Heart right ventricle (tissue), 16 donors: ENCODE measurements around the gene GLRX5. TPM values are rescaled to one million over a fixed set of nuclear protein-coding genes. Genes with fewer than 3 reads are reported as not detected.

ENCODE experiments used
- ATAC-seq, 8 donors: fragments of 200-7000 bp; cut with Tn5 transposase; one replicate each; pipeline ENCODE4 v1.9.1; 2020; ENCODE audit warnings: mild to moderate bottlenecking in 8 of 8, moderate library complexity in 8 of 8, moderate number of reproducible peaks in 1 of 8
- DNase-seq, 2 donors: peaks; one replicate each; pipeline ENCODE4 v3.0.0-alpha.2; 2020
- H3K27ac ChIP-seq, 10 donors: fragments of 200-600 bp; sonication (generic) in 2 of 10; one replicate each; pipeline versions ENCODE4 v1.5.0 to v1.8.0; 2020 to 2022; ENCODE audit warnings: mild to moderate bottlenecking in 3 of 10
- H3K27me3 ChIP-seq, 7 donors: fragments of 200-600 bp; one replicate each; pipeline ENCODE4 v1.8.0; 2021 to 2022; ENCODE audit warnings: mild to moderate bottlenecking in 2 of 7
- H3K36me3 ChIP-seq, 9 donors: fragments of 200-600 bp; sonication (generic) in 1 of 9; one replicate each; pipeline versions ENCODE4 v1.5.0 to v1.8.0; 2020 to 2022; ENCODE audit warnings: mild to moderate bottlenecking in 2 of 9
- H3K4me1 ChIP-seq, 9 donors: fragments of 200-600 bp; sonication (generic) in 1 of 9; one replicate each; pipeline versions ENCODE4 v1.5.0 to v1.8.0; 2020 to 2022; ENCODE audit warnings: mild to moderate bottlenecking in 4 of 9
- H3K4me3 ChIP-seq, 10 donors: fragments of 200-600 bp; sonication (generic) in 2 of 10; one replicate each; pipeline versions ENCODE4 v1.5.0 to v1.8.0; 2020 to 2022; ENCODE audit warnings: mild to moderate bottlenecking in 7 of 10, moderate library complexity in 2 of 10
- H3K9me3 ChIP-seq, 11 donors: fragments of 200-600 bp in 10 of 11; sonication (generic) in 2 of 11; one replicate each; pipeline versions ENCODE4 v1.5.0 to v1.8.0; 2013 to 2022; ENCODE audit warnings: mild to moderate bottlenecking in 2 of 11, control low read depth in 1 of 11, moderate library complexity in 1 of 11
- CTCF ChIP-seq, 9 donors: fragments of 200-600 bp; sonication (generic) in 2 of 9; IDR thresholded peaks; one replicate each; pipeline versions ENCODE4 v1.5.0 to v1.8.0; 2021 to 2022; ENCODE audit warnings: antibody characterized with exemption in 9 of 9, mild to moderate bottlenecking in 5 of 9, moderate library complexity in 1 of 9
- WGBS, 2 donors: extraction: QIAGEN DNeasy Blood & Tissue Kit; methylation state at CpG; one replicate each; pipeline ENCODE4 v1.1.7; 2013; ENCODE audit warnings: inconsistent platforms in 1 of 2; 5-methylcytosine and 5-hydroxymethylcytosine counted together
- intact Hi-C, 10 donors: fragments of 100-400 bp; cut with DNase I; formaldehyde crosslinking; loops; one replicate each; pipeline versions ENCODE4 v1.11.1 to v1.14.2; 2022
- polyA plus RNA-seq, 2 donors: library from polyadenylated mRNA; stranded (reverse); fragments of 200-250 nt; gene quantifications; one replicate each; pipeline ENCODE4 v1.2.3, GENCODE V29; 2013
- total RNA-seq, 10 donors: library from RNA; stranded (reverse); fragmentation: NEBNext Ultra II Directional in 3 of 10; extraction: Animal tissue kit (Norgen Biotek cat#: 25700) in 3 of 10; gene quantifications; one replicate each; pipeline versions ENCODE4 v1.2.1 to v1.2.4, GENCODE V29; 2021 to 2023
- donor health status: Arrhythmogenic right ventricular cardiomyopathy.
- donor health status: ischemic (EF 13 %, LVEDD 7.1; RV severe dilation, severe dysfunction).
- donor health status: healthy with polysubstance abuse.
- donor health status: DM: no; HTN: yes; CAD: no.
- donor health status: DM: no; HTN: no; CAD: no.
- donor health status: ischemic (EF 25% LVEDD 6.9; RV normal size, moderate dysfunction).
- donor health status: ischemic (EF 25% LVEDD 5.7; RV mildly dilated, moderate dysfunction).
- donor health status: healthy.
- donor health status: DM: yes; HTN: yes; CAD: no.
- donor health status: Ischemic cardiomyopathy.
- donor health status: ischemic (EF 35%, LVEDD 5.7; RV mildly dilated, moderate dysfunction).
- donor health status: nonischemic (EF 11% LVEDD 7.7; RV severe dilation, severe dysfunction).
- donor health status: DM: yes; HTN: yes; CAD: no.
- donor health status: PGD.
- donor health status: ischemic (EF 29% LVEDD 5.4; RV normal size, mild dysfunction).
- donor health status: nonischemic (EF 23%, LVEDD 6.1; RV moderate dilation, normal function).

The GLRX5 gene
- total and polyA plus RNA-seq, 12 donors = 49.8 to 121 (median 86.8) TPM

GRCh38 chr14:95540236-95540855 lies 5.5 kb downstream of the GLRX5 start:
- no peak for DNase-seq
- H3K4me1 ChIP-seq = peaks cover 2 to 78% (median 54%) of the 10 kb centered on the region in 9 donors
- peaks cover 0 to 15% (median 2%) of the 10 kb centered on the region in 9 donors for H3K36me3 ChIP-seq
- no peaks in the 10 kb centered on the region for H3K27me3 ChIP-seq
- no peak for TF ChIP-seq CTCF (IDR thresholded peaks at IDR 0.05)
- H3K4me3 ChIP-seq = no peak overlapping the region
- intact Hi-C loops = no loop called here
- ATAC-seq = no peak
- no peaks in the 10 kb centered on the region for H3K9me3 ChIP-seq
- H3K27ac ChIP-seq = no peak overlapping the region
- WGBS, 2 donors = 91 to 97% methylated on average over 6 of the region's 6 CpGs

DNA sequence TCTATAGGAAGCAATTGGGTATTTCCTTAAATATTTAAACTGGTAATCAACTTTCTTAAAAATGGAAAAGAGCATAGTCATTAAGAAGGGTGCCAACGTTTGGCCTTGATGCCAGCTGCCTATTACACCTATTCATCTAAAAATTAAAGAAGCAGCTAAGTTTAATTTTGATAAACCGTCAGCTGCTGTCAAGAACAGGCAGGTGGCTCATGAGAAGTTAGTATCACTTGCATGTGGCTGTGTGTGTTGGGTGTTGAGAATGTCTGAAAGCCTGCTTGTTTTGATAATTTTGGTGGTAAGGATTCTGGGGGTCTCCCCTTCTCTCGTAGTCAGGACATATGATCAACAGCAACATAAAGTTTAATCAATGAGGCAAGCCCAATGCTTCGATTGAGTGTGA lies 6.5 kb downstream of the GLRX5 start:
- 65 to 69% methylated on average over 4 of the region's 4 CpGs for WGBS, 2 donors
- intact Hi-C loops = no loop called here
- Histone ChIP-seq H3K4me3 (no peak overlapping the region), H3K36me3 (peaks cover 0 to 23% (median 2%) of the 10 kb centered on the region in 9 donors), H3K4me1 (peaks cover 2 to 79% (median 47%) of the 10 kb centered on the region in 9 donors), H3K9me3 (no peaks in the 10 kb centered on the region), H3K27ac (no peak overlapping the region), H3K27me3 (no peaks in the 10 kb centered on the region)
- ATAC-seq (no peak), DNase-seq (no peak)
- TF ChIP-seq CTCF (IDR thresholded peaks at IDR 0.05) = no peak

GRCh38 chr14:95541932-95542930 lies 7.4 kb downstream of the GLRX5 start:
- ATAC-seq (no peak), DNase-seq (no peak)
- Histone ChIP-seq H3K27ac (no peak overlapping the region), H3K4me1 (peaks cover 2 to 70% (median 39%) of the 10 kb centered on the region in 9 donors), H3K36me3 (peaks cover 0 to 31% (median 2%) of the 10 kb centered on the region in 9 donors), H3K9me3 (no peaks in the 10 kb centered on the region), H3K27me3 (no peaks in the 10 kb centered on the region), H3K4me3 (no peak overlapping the region)
- intact Hi-C loops = no loop called here
- WGBS, 2 donors = 93 to 94% methylated on average over 8 of the region's 8 CpGs
- TF ChIP-seq CTCF (IDR thresholded peaks at IDR 0.05) = no peak

- Histone ChIP-seq H3K9me3 (no peaks in the 10 kb centered on the region), H3K36me3 (peaks cover 0 to 33% (median 2%) of the 10 kb centered on the region in 9 donors), H3K4me3 (no peak overlapping the region), H3K27me3 (no peaks in the 10 kb centered on the region), H3K27ac (no peak overlapping the region), H3K4me1 (peaks cover 0 to 70% (median 39%) of the 10 kb centered on the region in 9 donors)
- ATAC-seq (peak in 1 of 8 donors; percentile 31), DNase-seq (no peak)
- intact Hi-C loops = no loop called here
- 95% methylated on average over 5 of the region's 5 CpGs for WGBS, 2 donors
- TF ChIP-seq CTCF (IDR thresholded peaks at IDR 0.05) = no peak
These were observed 8.2 kb downstream of the GLRX5 start for GRCh38 chr14:95543021-95543420.
